ENCODE measurements around the gene EPHA10. TPM values are rescaled to one million over a fixed set of nuclear protein-coding genes. Genes with fewer than 3 reads are reported as not detected.
"Not testable (repeated sequence)": the region's sequence is repeated elsewhere in the genome, so short reads cannot be mapped to it uniquely, and the experiment has no call there.

EPHA10 gene
- total RNA-seq, 2 donors from 2014 or later: 0.42 TPM; not detected in 1

GRCh38 chr1:37778654-37779053 is 13.7 kb upstream of the EPHA10 start:
- Histone ChIP-seq H3K27me3 (ENCODE audit: control insufficient read depth, insufficient read depth, low read length, poor library complexity, severe bottlenecking) (peaks cover 76% of the 10 kb centered on the region), H3K9me3 (ENCODE audit: control insufficient read depth, low read length) (no peaks in the 10 kb centered on the region), H3K4me1 (ENCODE audit: control insufficient read depth, insufficient read depth, low read length) (no peaks in the 10 kb centered on the region), H3K36me3 (ENCODE audit: control insufficient read depth, insufficient read depth, low read length) (no peaks in the 10 kb centered on the region), H3K4me3 (ENCODE audit: low read length) (no peak overlapping the region), H3K27ac (ENCODE audit: low read depth, low read length) (no peak overlapping the region), H3K9ac (ENCODE audit: extremely low read depth, low read length, poor library complexity, severe bottlenecking) (no peak overlapping the region)
- TF ChIP-seq, protein P1, sequence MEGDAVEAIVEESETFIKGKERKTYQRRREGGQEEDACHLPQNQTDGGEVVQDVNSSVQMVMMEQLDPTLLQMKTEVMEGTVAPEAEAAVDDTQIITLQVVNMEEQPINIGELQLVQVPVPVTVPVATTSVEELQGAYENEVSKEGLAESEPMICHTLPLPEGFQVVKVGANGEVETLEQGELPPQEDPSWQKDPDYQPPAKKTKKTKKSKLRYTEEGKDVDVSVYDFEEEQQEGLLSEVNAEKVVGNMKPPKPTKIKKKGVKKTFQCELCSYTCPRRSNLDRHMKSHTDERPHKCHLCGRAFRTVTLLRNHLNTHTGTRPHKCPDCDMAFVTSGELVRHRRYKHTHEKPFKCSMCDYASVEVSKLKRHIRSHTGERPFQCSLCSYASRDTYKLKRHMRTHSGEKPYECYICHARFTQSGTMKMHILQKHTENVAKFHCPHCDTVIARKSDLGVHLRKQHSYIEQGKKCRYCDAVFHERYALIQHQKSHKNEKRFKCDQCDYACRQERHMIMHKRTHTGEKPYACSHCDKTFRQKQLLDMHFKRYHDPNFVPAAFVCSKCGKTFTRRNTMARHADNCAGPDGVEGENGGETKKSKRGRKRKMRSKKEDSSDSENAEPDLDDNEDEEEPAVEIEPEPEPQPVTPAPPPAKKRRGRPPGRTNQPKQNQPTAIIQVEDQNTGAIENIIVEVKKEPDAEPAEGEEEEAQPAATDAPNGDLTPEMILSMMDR (conservative IDR thresholded peaks at IDR 0.05): no peak
- no peaks in the 10 kb centered on the region for H3K36me3 Mint-ChIP-seq (ENCODE audit: low read depth)
- no peak overlapping the region for H3K27ac Mint-ChIP-seq
- peaks cover 50% of the 10 kb centered on the region for H3K27me3 Mint-ChIP-seq (ENCODE audit: insufficient read depth)
- no peak for DNase-seq
- H3K4me1 Mint-ChIP-seq: no peaks in the 10 kb centered on the region
- H3K9me3 Mint-ChIP-seq: peaks cover 14% of the 10 kb centered on the region
- WGBS, 2 experiments (ENCODE audit: insufficient coverage in 1 of 2, insufficient read length in 1 of 2): 84 to 91% methylated on average over 3 of the region's 3 CpGs
- H3K4me3 Mint-ChIP-seq: no peak overlapping the region

GRCh38 chr1:37776946-37777516 is 12.1 kb upstream of the EPHA10 start:
- TF ChIP-seq, protein P1 (conservative IDR thresholded peaks at IDR 0.05): no peak
- 62 to 80% methylated on average over 3 to 4 of the region's 4 CpGs for WGBS, 2 experiments (ENCODE audit: insufficient coverage in 1 of 2, insufficient read length in 1 of 2)

GRCh38 chr1:37771440-37771839 is 6.5 kb upstream of the EPHA10 start:
- not testable (repeated sequence) for H3K9me3 ChIP-seq (ENCODE audit: control insufficient read depth, low read length); H3K27ac Mint-ChIP-seq; H3K4me1 Mint-ChIP-seq; H3K4me3 Mint-ChIP-seq; H3K9ac ChIP-seq (ENCODE audit: extremely low read depth, low read length, poor library complexity, severe bottlenecking); H3K27ac ChIP-seq (ENCODE audit: low read depth, low read length); H3K36me3 Mint-ChIP-seq (ENCODE audit: low read depth); H3K36me3 ChIP-seq (ENCODE audit: control insufficient read depth, insufficient read depth, low read length); H3K4me1 ChIP-seq (ENCODE audit: control insufficient read depth, insufficient read depth, low read length); H3K4me3 ChIP-seq (ENCODE audit: low read length); DNase-seq
- peaks cover 13% of the 10 kb centered on the region for H3K9me3 Mint-ChIP-seq
- peaks cover 65% of the 10 kb centered on the region for H3K27me3 ChIP-seq (ENCODE audit: control insufficient read depth, insufficient read depth, low read length, poor library complexity, severe bottlenecking)
- H3K27me3 Mint-ChIP-seq (ENCODE audit: insufficient read depth): peaks cover 59% of the 10 kb centered on the region

More at GRCh38 chr1:37776946-37777516, 12.1 kb upstream of the EPHA10 start:
- H3K9me3 Mint-ChIP-seq: peaks cover 19% of the 10 kb centered on the region
- peaks cover 51% of the 10 kb centered on the region for H3K27me3 Mint-ChIP-seq (ENCODE audit: insufficient read depth)
- no peak overlapping the region for H3K4me3 Mint-ChIP-seq
- H3K27ac Mint-ChIP-seq: no peak overlapping the region
- Histone ChIP-seq H3K36me3 (ENCODE audit: control insufficient read depth, insufficient read depth, low read length) (no peaks in the 10 kb centered on the region), H3K9me3 (ENCODE audit: control insufficient read depth, low read length) (no peaks in the 10 kb centered on the region), H3K4me3 (ENCODE audit: low read length) (no peak overlapping the region), H3K27ac (ENCODE audit: low read depth, low read length) (no peak overlapping the region), H3K27me3 (ENCODE audit: control insufficient read depth, insufficient read depth, low read length, poor library complexity, severe bottlenecking) (peaks cover 68% of the 10 kb centered on the region), H3K4me1 (ENCODE audit: control insufficient read depth, insufficient read depth, low read length) (no peaks in the 10 kb centered on the region), H3K9ac (ENCODE audit: extremely low read depth, low read length, poor library complexity, severe bottlenecking) (no peak overlapping the region)
- DNase-seq: no peak
- H3K4me1 Mint-ChIP-seq: no peaks in the 10 kb centered on the region
- H3K36me3 Mint-ChIP-seq (ENCODE audit: low read depth): no peaks in the 10 kb centered on the region

DNA sequence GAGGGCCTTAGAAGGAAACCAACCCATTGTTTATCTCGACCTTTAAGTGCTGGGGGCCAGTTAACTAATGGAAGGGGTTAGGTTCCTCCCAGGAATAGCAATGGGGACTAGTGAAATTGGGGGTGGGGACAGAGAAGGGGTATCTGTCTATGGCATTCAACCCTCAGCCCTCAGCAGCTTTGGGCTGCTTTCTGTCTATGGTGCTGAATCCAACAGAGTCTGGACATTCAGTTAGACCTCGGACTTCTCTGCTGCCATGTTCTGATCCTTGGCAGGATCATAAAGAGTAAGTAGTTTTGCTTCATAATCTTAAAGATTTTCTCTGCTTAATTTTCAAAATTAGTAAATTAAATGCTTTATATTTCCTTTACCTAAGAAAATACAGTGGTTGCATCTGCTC is 2.6 kb upstream of the EPHA10 start:
- H3K27me3 Mint-ChIP-seq (ENCODE audit: insufficient read depth): peaks cover 88% of the 10 kb centered on the region

More for the DNA sequence above, 2.6 kb upstream of the EPHA10 start:
- H3K4me1 ChIP-seq (ENCODE audit: control insufficient read depth, insufficient read depth, low read length): no peaks in the 10 kb centered on the region
- H3K4me3 ChIP-seq (ENCODE audit: low read length): no peak overlapping the region
- TF ChIP-seq, protein P1 (conservative IDR thresholded peaks at IDR 0.05): no peak
- no peak overlapping the region for H3K27ac ChIP-seq (ENCODE audit: low read depth, low read length)
- H3K4me3 Mint-ChIP-seq: no peak overlapping the region
- H3K4me1 Mint-ChIP-seq: no peaks in the 10 kb centered on the region
- no peaks in the 10 kb centered on the region for H3K9me3 Mint-ChIP-seq
- H3K36me3 ChIP-seq (ENCODE audit: control insufficient read depth, insufficient read depth, low read length): no peaks in the 10 kb centered on the region
- H3K27ac Mint-ChIP-seq: no peak overlapping the region
- peaks cover 88% of the 10 kb centered on the region for H3K27me3 ChIP-seq (ENCODE audit: control insufficient read depth, insufficient read depth, low read length, poor library complexity, severe bottlenecking)
- 57 to 80% methylated on average over 1 to 2 of the region's 2 CpGs for WGBS, 2 experiments (ENCODE audit: insufficient coverage in 1 of 2, insufficient read length in 1 of 2)
- DNase-seq: no peak
- H3K9me3 ChIP-seq (ENCODE audit: control insufficient read depth, low read length): no peaks in the 10 kb centered on the region
- H3K9ac ChIP-seq (ENCODE audit: extremely low read depth, low read length, poor library complexity, severe bottlenecking): no peak overlapping the region
- H3K36me3 Mint-ChIP-seq (ENCODE audit: low read depth): no peaks in the 10 kb centered on the region
